AG09319 (cell line): Measurements from ENCODE around the gene HLA-DRA.
"Not testable (repeated sequence)": the region's sequence is repeated elsewhere in the genome, so short reads cannot be mapped to it uniquely, and the experiment has no call there.

Source experiments
- DNase-seq: peaks from one replicate; pipeline ENCODE4 v3.0.0-alpha.2; 2010; ENCODE audit warnings: low read depth; ENCODE audit errors: extremely low read depth
- CTCF ChIP-seq: IDR thresholded peaks from 2 replicates; pipeline ENCODE4 v1.5.1; 2011; ENCODE audit warnings: low read depth, mild to moderate bottlenecking, inconsistent platforms, low read length, moderate library complexity

Gene HLA-DRA

GRCh38 chr6:32459781-32460424 lies 20.2 kb downstream of the HLA-DRA start:
- DNase-seq = no peak
- no peak for TF ChIP-seq CTCF

- no peak for DNase-seq
- no peak for TF ChIP-seq CTCF
Measured at GRCh38 chr6:32460528-32460927, 20.8 kb downstream of the HLA-DRA start.

- no peak for DNase-seq
- TF ChIP-seq CTCF = no peak
Measured at GRCh38 chr6:32461493-32461892, 21.8 kb downstream of the HLA-DRA start.

DNA sequence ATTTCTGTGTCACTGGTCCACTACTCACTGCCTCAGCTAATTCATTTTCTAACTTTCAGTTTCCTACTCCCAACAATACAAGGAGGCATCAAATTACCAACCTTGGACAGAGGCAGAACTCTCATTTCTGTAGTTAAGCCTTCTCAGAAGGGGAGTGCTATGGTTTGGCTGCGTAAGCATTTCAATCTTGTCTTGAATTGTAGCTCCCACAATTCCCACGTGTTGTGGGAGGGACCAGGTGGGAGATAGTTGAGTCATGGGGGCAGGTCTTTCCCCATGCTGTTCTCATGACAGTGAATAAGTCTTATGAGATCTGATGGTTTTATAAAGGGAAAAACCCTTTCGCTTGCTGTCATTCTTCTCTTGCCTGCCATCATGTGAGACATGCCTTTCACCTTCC lies 22.9 kb downstream of the HLA-DRA start:
- no peak for DNase-seq
- TF ChIP-seq CTCF = no peak

DNA sequence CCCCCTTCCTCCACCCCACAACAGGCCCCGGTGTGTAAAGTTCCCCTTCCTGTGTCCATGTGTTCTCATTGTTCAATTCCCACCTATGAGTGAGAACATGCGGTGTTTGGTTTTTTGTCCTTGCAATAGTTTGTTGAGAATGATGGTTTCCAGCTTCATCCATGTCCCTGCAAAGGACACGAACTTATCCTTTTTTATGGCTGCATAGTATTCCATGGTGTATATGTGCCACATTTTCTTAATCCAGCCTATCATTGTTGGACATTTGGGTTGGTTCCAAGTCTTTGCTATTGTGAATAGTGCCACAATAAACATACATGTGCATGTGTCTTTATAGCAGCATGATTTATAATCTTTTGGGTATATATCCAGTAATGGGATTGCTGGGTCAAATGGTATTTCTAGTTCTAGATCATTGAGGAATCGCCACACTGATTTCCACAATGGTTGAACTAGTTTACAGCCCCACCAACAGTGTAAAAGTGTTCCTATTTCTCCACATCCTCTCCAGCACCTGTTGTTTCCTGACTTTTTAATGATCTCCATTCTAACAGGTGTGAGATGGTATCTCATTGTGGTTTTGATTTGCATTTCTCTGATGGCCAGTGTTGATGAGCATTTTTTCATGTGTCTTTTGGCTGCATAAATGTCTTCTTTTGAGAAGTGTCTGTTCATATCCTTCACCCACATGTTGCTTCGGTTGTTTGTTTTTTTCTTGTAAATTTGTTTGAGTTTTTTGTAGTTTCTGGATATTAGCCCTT lies 28.2 kb downstream of the HLA-DRA start:
- not testable (repeated sequence) for DNase-seq

- no peak for TF ChIP-seq CTCF
- DNase-seq = no peak
Measured at GRCh38 chr6:32472781-32473375, 33.2 kb downstream of the HLA-DRA start.

- DNase-seq = not testable (repeated sequence)
Measured at GRCh38 chr6:32473376-32474348, 34.0 kb downstream of the HLA-DRA start.
